C1 segment of cervical spinal cord (tissue), 14 donors: ENCODE results near the gene ACTRT1.

Experiments used
- DNase-seq, 14 donors: peaks; one replicate each; lab custom pipeline; 2025; lab: John Stamatoyannopoulos, UW

The ACTRT1 gene

DNA sequence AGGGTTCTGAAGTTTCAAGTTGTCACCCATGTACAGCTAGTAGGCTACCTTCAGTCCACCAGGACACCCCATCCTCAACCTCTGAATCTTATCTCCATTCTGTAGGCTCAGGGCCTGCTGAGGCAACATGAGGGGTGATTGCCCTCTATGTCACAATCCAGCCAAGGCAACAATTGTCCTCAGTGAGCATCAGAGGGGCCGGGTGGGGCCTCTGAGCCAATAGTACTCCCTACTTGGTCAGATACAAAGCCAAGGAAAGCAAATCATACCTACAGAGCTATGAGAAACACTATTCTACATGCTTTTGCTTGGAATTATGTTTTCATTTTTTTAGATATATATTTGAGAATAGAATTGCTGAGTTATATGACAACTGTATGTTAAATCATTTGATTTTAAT, at the start of gene ACTRT1:
TSS of gene ACTRT1 (minus strand) at position 101 of the 400 bp plus-strand sequence. CDS start 197 bp downstream, outside the sequence.
- no peak for DNase-seq

DNA sequence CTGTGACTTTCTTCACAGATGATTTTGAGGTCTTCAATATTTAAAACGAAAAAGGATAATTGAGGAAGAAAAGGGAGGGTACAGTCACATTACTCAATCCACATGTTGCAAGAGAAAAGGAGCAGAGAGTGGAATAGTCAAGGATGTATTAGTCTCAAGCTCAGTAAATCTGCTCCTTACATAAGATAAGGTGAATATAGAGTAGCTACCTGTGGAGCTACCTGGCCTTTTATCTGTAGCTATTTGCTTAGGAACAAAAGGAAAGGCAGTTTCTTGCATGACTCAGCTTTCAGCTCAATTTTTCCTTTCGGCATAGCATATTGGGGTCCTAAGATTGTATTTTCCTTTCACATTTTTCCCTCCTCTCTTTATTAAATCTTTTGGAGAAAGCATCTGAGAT, 26.3 kb upstream of the ACTRT1 start:
- no peak for DNase-seq

DNA sequence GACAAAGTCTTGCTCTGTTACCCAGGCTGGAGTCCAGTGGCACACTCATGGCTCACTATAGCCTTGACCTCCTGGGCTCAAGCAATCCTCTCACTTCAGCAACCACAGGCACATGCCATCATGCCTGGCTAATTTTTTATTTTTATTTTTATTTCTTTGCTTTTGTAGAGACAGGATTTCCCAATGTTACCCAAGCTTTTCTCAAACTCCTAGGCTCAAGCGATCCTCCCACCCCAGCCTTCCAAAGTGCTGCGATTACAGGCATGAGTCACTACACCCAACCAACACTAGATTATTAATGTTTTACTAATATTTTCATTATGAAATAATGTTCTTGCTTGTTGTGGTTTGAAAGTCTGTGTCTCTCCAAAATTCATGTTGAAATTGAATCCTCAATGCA, 5.2 kb upstream of the ACTRT1 start:
- DNase-seq = no peak

DNA sequence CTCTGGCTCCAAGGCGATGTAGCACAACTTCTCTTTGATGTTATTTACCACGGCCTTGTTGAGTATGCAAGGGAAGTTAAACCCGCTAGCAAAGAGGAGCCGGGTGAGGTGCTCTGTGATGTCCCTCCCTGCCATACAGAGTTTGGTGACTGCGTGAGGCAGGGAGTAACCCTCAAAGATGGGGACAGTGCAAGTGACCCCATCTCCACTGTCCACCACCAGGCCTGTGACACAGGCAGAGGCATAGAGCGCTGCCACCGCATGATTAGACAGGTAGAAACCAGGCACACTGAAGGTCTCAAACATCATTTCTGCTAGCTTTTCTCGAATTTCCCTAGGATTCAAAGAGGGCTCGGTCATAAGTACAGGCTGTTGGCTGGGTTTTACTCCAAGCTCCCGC, 677 bp downstream of the ACTRT1 start:
- DNase-seq = no peak

DNA sequence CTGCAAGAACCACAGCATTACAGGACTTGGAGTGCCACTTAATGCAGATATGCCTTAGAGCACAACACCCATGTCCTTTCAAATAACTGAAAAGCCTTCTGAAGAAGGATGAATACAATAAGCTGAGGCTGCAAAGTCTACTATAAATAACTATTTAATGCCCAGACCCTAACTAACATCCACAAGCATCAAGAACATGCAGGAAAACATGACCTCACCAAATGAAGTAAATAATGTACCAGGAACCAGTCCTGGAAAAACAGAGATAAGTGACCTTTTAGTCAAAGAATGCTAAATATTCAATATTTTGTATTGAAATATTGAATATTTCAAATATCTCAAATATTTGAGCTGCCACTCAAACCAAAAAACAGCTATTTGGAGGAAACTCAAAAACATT, 16.9 kb downstream of the ACTRT1 start:
- DNase-seq = no peak

DNA sequence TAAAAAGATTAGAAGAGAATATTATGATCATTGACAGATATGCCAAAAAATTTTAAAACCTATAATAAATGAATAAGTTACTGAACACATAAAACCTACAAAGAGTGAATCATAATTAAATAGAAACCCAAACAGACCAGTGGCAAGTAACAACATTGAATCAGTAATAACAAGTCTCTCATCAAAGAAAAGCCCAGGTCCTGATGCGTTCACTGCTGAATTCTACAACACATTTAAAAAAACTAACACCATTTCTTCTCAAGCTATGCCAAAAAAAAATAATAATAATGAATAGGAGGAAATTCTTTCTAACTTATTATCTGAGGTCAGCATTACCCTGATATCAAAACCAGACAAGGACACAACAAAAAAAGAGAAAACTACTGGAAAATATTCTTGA, 30.6 kb downstream of the ACTRT1 start:
- no peak for DNase-seq

DNA sequence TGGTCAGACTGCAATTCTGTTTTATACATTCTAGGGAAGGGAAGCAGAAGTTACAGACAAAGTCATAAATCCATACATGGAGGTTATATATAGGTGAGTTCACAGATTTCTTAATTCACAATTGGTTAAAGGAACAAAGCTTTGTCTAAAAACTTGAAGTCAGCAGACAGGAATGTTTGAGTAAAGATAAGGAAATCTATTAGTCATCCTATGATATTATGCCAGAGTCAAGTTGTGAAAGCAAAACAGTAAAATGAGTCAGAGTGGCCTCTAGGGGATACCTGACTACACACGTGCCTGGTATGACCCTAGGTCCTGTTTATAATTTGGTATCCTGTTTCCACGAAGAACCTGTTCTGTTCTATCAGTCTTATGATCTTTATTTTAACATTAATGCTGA, 31.5 kb downstream of the ACTRT1 start:
- DNase-seq = no peak

DNA sequence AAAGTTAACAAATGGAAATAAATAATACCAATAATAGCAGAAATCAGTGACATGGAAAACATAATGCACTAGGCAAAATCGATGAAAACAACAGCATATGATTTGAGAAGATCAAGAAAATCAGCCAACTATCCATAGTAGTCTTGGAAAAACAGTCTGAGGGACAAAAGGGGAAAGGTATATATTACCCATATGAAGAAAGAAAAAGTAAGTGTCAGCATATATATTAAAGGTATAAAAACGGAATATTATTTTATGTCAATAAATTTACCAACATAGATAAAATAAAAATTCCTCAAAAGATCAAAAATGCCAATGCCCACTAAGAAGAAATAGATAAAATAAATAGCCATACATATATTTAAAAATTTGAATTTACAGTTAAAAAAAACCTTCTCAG, 33.0 kb downstream of the ACTRT1 start:
- no peak for DNase-seq

DNA sequence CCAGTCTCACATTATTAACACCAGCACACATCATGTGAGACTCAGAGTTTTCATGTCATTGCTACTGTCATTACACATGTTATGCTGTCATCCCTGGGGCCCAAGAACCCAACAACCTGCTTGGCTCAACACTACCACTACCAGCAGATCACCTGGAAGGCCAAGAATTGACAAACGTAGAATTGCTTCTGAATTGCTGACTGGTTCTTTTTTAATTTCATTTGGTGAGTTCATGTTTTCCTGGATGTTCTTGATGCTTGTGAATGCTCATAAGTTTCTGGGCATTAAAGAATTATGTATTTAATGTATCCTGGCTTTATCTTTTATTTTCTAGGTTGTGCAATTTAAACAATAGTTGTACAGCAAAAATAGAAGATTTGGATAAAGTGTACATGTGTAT, 40.2 kb downstream of the ACTRT1 start:
- DNase-seq = no peak

DNA sequence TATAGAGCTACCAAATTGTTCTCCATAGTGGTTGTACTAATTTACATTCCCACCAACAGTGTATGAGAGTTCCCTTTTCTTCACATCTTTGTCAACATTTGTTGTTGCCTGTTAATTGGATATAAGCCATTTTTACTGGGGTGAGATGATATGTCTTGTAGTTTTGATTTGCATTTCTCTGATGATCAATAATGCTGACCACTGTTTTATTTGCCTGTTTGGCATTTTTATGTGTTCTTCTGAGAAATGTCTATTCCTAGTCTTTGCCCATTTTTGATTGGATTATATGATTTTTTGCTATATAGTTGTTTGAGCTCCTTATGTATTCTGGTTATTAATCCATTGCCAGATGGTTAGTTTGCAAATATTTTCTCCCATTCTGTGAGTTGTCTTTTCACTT, 44.3 kb downstream of the ACTRT1 start:
- DNase-seq = no peak
